Panc1 (cell line): ENCODE data around the gene ENOX1. TPM values are rescaled to one million over a fixed set of nuclear protein-coding genes. Genes with fewer than 3 reads are reported as not detected.

Experiments
- ATAC-seq: fragments of 200-7000 bp; cut with Tn5 transposase; 2 replicates; pipeline ENCODE4 v1.9.1; 2020; ENCODE audit warnings: mild to moderate bottlenecking, moderate library complexity
- BruUV-seq: library from RNA; stranded (reverse); fragments of 400-500 nt; replicated peaks from 2 replicates; lab custom pipeline; 2021; lab: Mats Ljungman, UMichigan
- CTCF ChIA-PET: fragments of 300-600 bp; sonication (Branson Sonifier 250); formaldehyde crosslinking; loops from one replicate; lab custom pipeline; 2022; ENCODE audit warnings: antibody characterized with exemption; lab: Charles Lee
- POLR2A ChIA-PET: fragments of 300-600 bp; sonication (Branson Sonifier 250); formaldehyde crosslinking; loops from one replicate; lab custom pipeline; 2022; ENCODE audit warnings: antibody characterized with exemption; lab: Charles Lee
- DNase-seq: peaks from one replicate; pipeline ENCODE4 v3.0.0-alpha.2; 2010; ENCODE audit warnings: low read depth, low spot score
- H3K27ac ChIP-seq: 2 replicates; pipeline ENCODE4 v1.5.1; 2011; ENCODE audit warnings: mild to moderate bottlenecking, low read length, inconsistent platforms
- H3K27me3 ChIP-seq: fragments of 200-500 bp; sonication (Bioruptor generic); 2 replicates; pipeline ENCODE4 v1.6.0; 2014; ENCODE audit warnings: low read length, inconsistent platforms; ENCODE audit not compliant: control insufficient read depth, insufficient read depth
- H3K36me3 ChIP-seq: fragments of 200-500 bp; sonication (Bioruptor generic); 2 replicates; pipeline ENCODE4 v1.5.1; 2014; ENCODE audit warnings: inconsistent platforms, mild to moderate bottlenecking, low read length, moderate library complexity; ENCODE audit not compliant: control insufficient read depth, insufficient read depth
- H3K4me1 ChIP-seq: 2 replicates; pipeline ENCODE4 v1.5.1; 2011; ENCODE audit warnings: inconsistent platforms, mild to moderate bottlenecking, low read length, moderate library complexity; ENCODE audit not compliant: control insufficient read depth, insufficient read depth
- H3K4me3 ChIP-seq, 2 experiments: 2 replicates each; pipeline ENCODE4 v1.5.1; 2011 to 2012; ENCODE audit warnings: low read depth in 2 of 2, low read length in 2 of 2, mild to moderate bottlenecking in 2 of 2, inconsistent platforms in 1 of 2, moderate library complexity in 1 of 2
- H3K9me3 ChIP-seq: fragments of 200-500 bp; sonication (Bioruptor generic); 2 replicates; pipeline ENCODE4 v1.5.1; 2014; ENCODE audit warnings: low read depth, mild to moderate bottlenecking, inconsistent platforms, low read length, moderate library complexity; ENCODE audit not compliant: control insufficient read depth, insufficient read depth
- POLR2AphosphoS5 ChIP-seq: IDR thresholded peaks from 2 replicates; pipeline ENCODE4 v1.6.1; 2012; ENCODE audit warnings: mild to moderate bottlenecking, low read depth, low read length, moderate library complexity
- SIN3A ChIP-seq: IDR thresholded peaks from 2 replicates; pipeline ENCODE4 v1.6.1; 2012; ENCODE audit warnings: low read depth, mild to moderate bottlenecking, low read length, moderate library complexity, borderline replicate concordance; ENCODE audit not compliant: insufficient read depth
- TCF7L2 ChIP-seq: IDR thresholded peaks from 2 replicates; pipeline ENCODE4 v1.6.1; 2011; ENCODE audit warnings: mild to moderate bottlenecking, low read depth, low read length, inconsistent platforms
- in situ Hi-C: cut with HindIII; loops from 2 replicates; pipeline ENCODE4 v1.10.0; 2016; ENCODE audit warnings: low sequenced_read_pairs, low pct_unique_long_range_greater_than_20kb
- intact Hi-C: fragments of 100-400 bp; cut with micrococcal nuclease; formaldehyde crosslinking; loops from one replicate; pipeline ENCODE4 v1.10.0; 2022; ENCODE audit not compliant: unreplicated experiment
- total RNA-seq: library from RNA; stranded (reverse); gene quantifications from one replicate; pipeline ENCODE4 v1.2.1, GENCODE V29; 2021; ENCODE audit not compliant: unreplicated experiment
- TF ChIP-seq, protein P1 (sequence below), 2 experiments: IDR thresholded peaks; 2 replicates each; pipeline ENCODE4 v1.6.1; 2011 to 2012; ENCODE audit warnings: low read depth in 2 of 2, control low read depth in 1 of 2, low read length in 1 of 2, mild to moderate bottlenecking in 1 of 2, moderate library complexity in 1 of 2; ENCODE audit not compliant: insufficient read depth in 1 of 2
- TF ChIP-seq, protein P2 (sequence below): fragments of 450-650 bp; IDR thresholded peaks from 2 replicates; pipeline ENCODE4 v1.5.1; 2017; ENCODE audit warnings: mild to moderate bottlenecking

Gene ENOX1
- total RNA-seq, 1 experiment from 2014 or later, result 0.23 TPM

DNA sequence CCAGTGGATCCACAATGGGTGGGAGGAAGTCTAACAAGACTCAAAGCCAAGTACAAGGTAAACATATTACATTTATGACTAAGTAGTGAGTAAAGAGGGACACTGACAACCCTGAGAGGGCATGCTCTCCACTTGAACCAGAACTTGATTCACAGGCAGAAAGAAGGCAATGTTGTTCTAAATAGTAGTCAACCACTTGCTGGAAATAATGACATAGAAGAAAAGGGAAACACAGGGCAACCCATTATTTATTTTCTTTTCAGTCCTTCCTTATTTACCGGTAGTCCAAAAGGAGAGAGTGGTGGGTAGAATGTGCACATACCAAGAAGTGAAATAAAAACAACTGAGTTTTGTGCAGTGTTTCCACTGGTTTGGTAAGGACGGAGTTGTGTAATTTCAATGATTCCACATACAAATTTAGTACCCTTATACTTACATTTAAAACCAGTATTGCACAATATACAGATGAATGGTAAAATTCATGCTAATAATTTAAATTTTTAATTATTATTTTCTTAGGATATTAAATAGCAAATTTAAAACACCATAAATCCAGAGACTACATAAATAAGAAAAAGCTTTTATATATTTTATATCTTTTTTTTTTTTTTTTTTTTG lies 65.9 kb downstream of the ENOX1 start:
- BruUV-seq, result no TSS peak
- in situ Hi-C loops, result no loop called here
- intact Hi-C loops, result no loop called here
- no peaks in the 10 kb centered on the region for H3K36me3 ChIP-seq
- no peaks in the 10 kb centered on the region for H3K9me3 ChIP-seq
- CTCF ChIA-PET, result no interaction called here
- H3K4me1 ChIP-seq, result no peaks in the 10 kb centered on the region
- no peaks in the 10 kb centered on the region for H3K27me3 ChIP-seq
- no peak for TF ChIP-seq POLR2AphosphoS5
- TF ChIP-seq, protein P1, sequence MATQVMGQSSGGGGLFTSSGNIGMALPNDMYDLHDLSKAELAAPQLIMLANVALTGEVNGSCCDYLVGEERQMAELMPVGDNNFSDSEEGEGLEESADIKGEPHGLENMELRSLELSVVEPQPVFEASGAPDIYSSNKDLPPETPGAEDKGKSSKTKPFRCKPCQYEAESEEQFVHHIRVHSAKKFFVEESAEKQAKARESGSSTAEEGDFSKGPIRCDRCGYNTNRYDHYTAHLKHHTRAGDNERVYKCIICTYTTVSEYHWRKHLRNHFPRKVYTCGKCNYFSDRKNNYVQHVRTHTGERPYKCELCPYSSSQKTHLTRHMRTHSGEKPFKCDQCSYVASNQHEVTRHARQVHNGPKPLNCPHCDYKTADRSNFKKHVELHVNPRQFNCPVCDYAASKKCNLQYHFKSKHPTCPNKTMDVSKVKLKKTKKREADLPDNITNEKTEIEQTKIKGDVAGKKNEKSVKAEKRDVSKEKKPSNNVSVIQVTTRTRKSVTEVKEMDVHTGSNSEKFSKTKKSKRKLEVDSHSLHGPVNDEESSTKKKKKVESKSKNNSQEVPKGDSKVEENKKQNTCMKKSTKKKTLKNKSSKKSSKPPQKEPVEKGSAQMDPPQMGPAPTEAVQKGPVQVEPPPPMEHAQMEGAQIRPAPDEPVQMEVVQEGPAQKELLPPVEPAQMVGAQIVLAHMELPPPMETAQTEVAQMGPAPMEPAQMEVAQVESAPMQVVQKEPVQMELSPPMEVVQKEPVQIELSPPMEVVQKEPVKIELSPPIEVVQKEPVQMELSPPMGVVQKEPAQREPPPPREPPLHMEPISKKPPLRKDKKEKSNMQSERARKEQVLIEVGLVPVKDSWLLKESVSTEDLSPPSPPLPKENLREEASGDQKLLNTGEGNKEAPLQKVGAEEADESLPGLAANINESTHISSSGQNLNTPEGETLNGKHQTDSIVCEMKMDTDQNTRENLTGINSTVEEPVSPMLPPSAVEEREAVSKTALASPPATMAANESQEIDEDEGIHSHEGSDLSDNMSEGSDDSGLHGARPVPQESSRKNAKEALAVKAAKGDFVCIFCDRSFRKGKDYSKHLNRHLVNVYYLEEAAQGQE (IDR thresholded peaks at IDR 0.05; ENCODE audit: insufficient read depth in 1 of 2, low read depth in 2 of 2, low read length in 1 of 2), result no peak
- no peak for TF ChIP-seq TCF7L2
- no peak for TF ChIP-seq SIN3A
- TF ChIP-seq, protein P2, sequence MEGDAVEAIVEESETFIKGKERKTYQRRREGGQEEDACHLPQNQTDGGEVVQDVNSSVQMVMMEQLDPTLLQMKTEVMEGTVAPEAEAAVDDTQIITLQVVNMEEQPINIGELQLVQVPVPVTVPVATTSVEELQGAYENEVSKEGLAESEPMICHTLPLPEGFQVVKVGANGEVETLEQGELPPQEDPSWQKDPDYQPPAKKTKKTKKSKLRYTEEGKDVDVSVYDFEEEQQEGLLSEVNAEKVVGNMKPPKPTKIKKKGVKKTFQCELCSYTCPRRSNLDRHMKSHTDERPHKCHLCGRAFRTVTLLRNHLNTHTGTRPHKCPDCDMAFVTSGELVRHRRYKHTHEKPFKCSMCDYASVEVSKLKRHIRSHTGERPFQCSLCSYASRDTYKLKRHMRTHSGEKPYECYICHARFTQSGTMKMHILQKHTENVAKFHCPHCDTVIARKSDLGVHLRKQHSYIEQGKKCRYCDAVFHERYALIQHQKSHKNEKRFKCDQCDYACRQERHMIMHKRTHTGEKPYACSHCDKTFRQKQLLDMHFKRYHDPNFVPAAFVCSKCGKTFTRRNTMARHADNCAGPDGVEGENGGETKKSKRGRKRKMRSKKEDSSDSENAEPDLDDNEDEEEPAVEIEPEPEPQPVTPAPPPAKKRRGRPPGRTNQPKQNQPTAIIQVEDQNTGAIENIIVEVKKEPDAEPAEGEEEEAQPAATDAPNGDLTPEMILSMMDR, result no peak
- ATAC-seq, result no peak
- H3K4me3 ChIP-seq, result no peak overlapping the region
- DNase-seq, result no peak
- no peak overlapping the region for H3K27ac ChIP-seq
- POLR2A ChIA-PET, result no interaction called here

DNA sequence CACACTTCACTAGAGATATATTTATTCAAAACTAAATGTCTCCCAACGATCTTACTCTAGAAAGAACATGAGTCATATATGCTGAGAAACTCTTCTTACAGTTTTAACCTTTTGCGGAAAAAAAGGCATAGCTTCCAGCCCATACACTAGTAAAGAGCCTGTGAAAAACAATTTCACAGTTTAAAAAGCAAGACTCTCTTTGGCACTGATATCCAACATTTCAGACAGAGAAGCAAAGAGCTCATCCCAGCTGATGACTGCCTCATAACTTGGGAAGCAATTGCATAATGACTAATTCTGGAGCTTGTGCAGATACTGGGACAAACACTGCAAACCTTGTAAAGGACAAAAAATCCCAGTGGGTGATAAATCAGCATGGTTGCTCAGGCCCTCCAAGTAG lies 88.0 kb downstream of the ENOX1 start:
- ATAC-seq (no peak), DNase-seq (no peak)
- Histone ChIP-seq H3K36me3 (no peaks in the 10 kb centered on the region), H3K4me1 (no peaks in the 10 kb centered on the region), H3K4me3 (no peak overlapping the region), H3K27me3 (no peaks in the 10 kb centered on the region), H3K27ac (no peak overlapping the region), H3K9me3 (no peaks in the 10 kb centered on the region)
- ChIA-PET CTCF (no interaction called here), POLR2A (no interaction called here)
- intact Hi-C loops (no loop called here), in situ Hi-C loops (no loop called here)
- no TSS peak for BruUV-seq
- TF ChIP-seq TCF7L2 (no peak), POLR2AphosphoS5 (no peak), SIN3A (no peak)
- TF ChIP-seq, protein P2, result no peak
- TF ChIP-seq, protein P1 (IDR thresholded peaks at IDR 0.05; ENCODE audit: insufficient read depth in 1 of 2, low read depth in 2 of 2, low read length in 1 of 2), result no peak
